Stimulated activated CD4-positive, alpha-beta T cell treated with anti-CD3 and anti-CD28 coated beads, TNF-alpha, amount 100 ng/mL, for 24 hours (primary cell): Measurements from ENCODE around the gene AFF4.
"Not testable (repeated sequence)": the region's sequence is repeated elsewhere in the genome, so short reads cannot be mapped to it uniquely, and the experiment has no call there.

Source experiments
- DNase-seq, 3 experiments: peaks; one replicate each; pipeline ENCODE4 v3.0.0-alpha.2; 2020; ENCODE audit warnings: low read depth in 3 of 3

The AFF4 gene

GRCh38 chr5:132854992-132855391 is 108.4 kb downstream of the AFF4 start:
- not testable (repeated sequence) for DNase-seq

GRCh38 chr5:132854301-132854700 is 109.1 kb downstream of the AFF4 start:
- DNase-seq, result no peak

GRCh38 chr5:132853790-132854189 is 109.6 kb downstream of the AFF4 start:
- DNase-seq, result no peak

GRCh38 chr5:132853323-132853722 is 110.1 kb downstream of the AFF4 start:
- DNase-seq, result no peak

GRCh38 chr5:132850066-132850465 is 113.4 kb downstream of the AFF4 start:
- no peak for DNase-seq

- no peak for DNase-seq
These were observed 114.1 kb downstream of the AFF4 start for GRCh38 chr5:132849347-132849746.

GRCh38 chr5:132848270-132848669 is 115.2 kb downstream of the AFF4 start:
- no peak for DNase-seq

- no peak for DNase-seq
These were observed 122.1 kb downstream of the AFF4 start for GRCh38 chr5:132841305-132841704.

GRCh38 chr5:132840896-132841295 is 122.5 kb downstream of the AFF4 start:
- DNase-seq, result no peak

GRCh38 chr5:132840313-132840712 is 123.1 kb downstream of the AFF4 start:
- no peak for DNase-seq

- no peak for DNase-seq
These were observed 123.8 kb downstream of the AFF4 start for GRCh38 chr5:132839426-132840301.

GRCh38 chr5:132838516-132839282 is 124.7 kb downstream of the AFF4 start:
- no peak for DNase-seq

GRCh38 chr5:132837868-132838267 is 125.6 kb downstream of the AFF4 start:
- no peak for DNase-seq

GRCh38 chr5:132836852-132837251 is 126.6 kb downstream of the AFF4 start:
- DNase-seq, result no peak

- DNase-seq, result no peak
These were observed 129.4 kb downstream of the AFF4 start for GRCh38 chr5:132834057-132834456.

- DNase-seq, result no peak
These were observed 130.8 kb downstream of the AFF4 start for GRCh38 chr5:132832612-132833011.

- DNase-seq, result no peak
These were observed 132.2 kb downstream of the AFF4 start for GRCh38 chr5:132831095-132831860.

GRCh38 chr5:132830436-132831094 is 132.9 kb downstream of the AFF4 start, which contains the start of gene SHROOM1:
Gene SHROOM1, minus strand, starts transcription at chr5:132830647. Its CDS starts 4,507 bp downstream, at chr5:132826140.
- DNase-seq, result peak in 1 of 3 experiments; percentile 27

- peak; percentile 24 to 74 (median 52) for DNase-seq
These were observed 133.5 kb downstream of the AFF4 start for GRCh38 chr5:132829742-132830435.

- no peak for DNase-seq
These were observed 134.5 kb downstream of the AFF4 start for GRCh38 chr5:132828846-132829494.
